ENCODE measurements around the gene RAVER1. TPM values are rescaled to one million over a fixed set of nuclear protein-coding genes. Genes with fewer than 3 reads are reported as not detected.

RAVER1 gene
- total and polyA plus RNA-seq, 10 donors, result 4.8 to 45.1 (median 36.2) TPM

- H3K9me3 ChIP-seq, result no peaks in the 10 kb centered on the region
- no peak within 1 kb of the TSS for H3K4me3 ChIP-seq
- no peaks in the 10 kb centered on the region for H3K27me3 ChIP-seq (replicated peaks in 1 of 7)
- H3K36me3 ChIP-seq, result peaks cover 0 to 46% (median 5%) of the 10 kb centered on the region in 6 donors
- DNase-seq, result no peak
- H3K27ac ChIP-seq, result no peak within 1 kb of the TSS
- intact Hi-C loops (cut with DNase I; ENCODE audit: low total_unique reads), result no loop called here
- H3K4me1 ChIP-seq, result peaks cover 0 to 19% (median 5%) of the 10 kb centered on the region in 6 donors
- 85 to 92% (median 91%) methylated on average over 15 to 24 of the region's 24 CpGs for WGBS, 5 donors
- TF ChIP-seq POLR2A (IDR thresholded peaks at IDR 0.05) (no peak), POLR2AphosphoS5 (IDR thresholded peaks at IDR 0.05) (no peak), CTCF (IDR thresholded peaks at IDR 0.05 in 8 of 11, conservative IDR thresholded peaks at IDR 0.05 in 3 of 11) (no peak)
Observed at GRCh38 chr19:10309423-10309822, 23.9 kb downstream of the RAVER1 start, which contains the start of gene ZGLP1. Gene ZGLP1 (minus strand): TSS chr19:10309815.

DNA sequence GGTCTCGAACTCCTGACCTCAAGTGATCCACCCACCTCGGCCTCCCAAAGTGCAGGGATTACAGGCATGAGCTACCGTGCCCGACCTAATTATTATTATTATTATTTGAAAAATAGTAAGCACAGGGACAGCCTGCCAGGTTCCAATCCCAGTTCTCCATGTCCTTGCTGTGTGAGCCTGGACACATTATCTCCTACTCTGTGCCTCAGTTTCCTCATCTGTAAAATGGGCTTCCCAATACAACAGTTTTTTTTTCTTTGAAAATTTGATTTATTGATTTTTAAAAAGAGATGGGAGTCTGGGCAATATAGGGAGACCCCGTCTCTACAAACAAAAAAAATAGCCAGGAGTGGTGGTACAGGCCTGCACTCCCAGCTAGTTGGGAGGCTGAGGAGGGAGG lies 27.0 kb downstream of the RAVER1 start:
- no peak overlapping the region for H3K27ac ChIP-seq
- no peak overlapping the region for H3K4me3 ChIP-seq
- 79 to 92% (median 88%) methylated on average over 5 of the region's 5 CpGs for WGBS, 5 donors
- intact Hi-C loops (cut with DNase I; ENCODE audit: low total_unique reads), result no loop called here
- H3K36me3 ChIP-seq, result peaks cover 0 to 38% (median 5%) of the 10 kb centered on the region in 6 donors
- DNase-seq, result no peak
- H3K9me3 ChIP-seq, result no peaks in the 10 kb centered on the region
- peaks cover 0 to 16% (median 4%) of the 10 kb centered on the region in 6 donors for H3K4me1 ChIP-seq
- TF ChIP-seq POLR2A (IDR thresholded peaks at IDR 0.05) (no peak), POLR2AphosphoS5 (IDR thresholded peaks at IDR 0.05) (no peak)
- peaks cover 0 to 7% (median 0%) of the 10 kb centered on the region in 7 donors for H3K27me3 ChIP-seq (replicated peaks in 1 of 7)

GRCh38 chr19:10305139-10305806 lies 28.1 kb downstream of the RAVER1 start:
- H3K27ac ChIP-seq, result peak overlapping the region in 2 of 8 donors; percentile 34 to 64
- 45 to 55% (median 52%) methylated on average over 14 to 17 of the region's 17 CpGs for WGBS, 5 donors
- intact Hi-C loops (cut with DNase I; ENCODE audit: low total_unique reads), result no loop called here
- H3K36me3 ChIP-seq, result peaks cover 0 to 29% (median 3%) of the 10 kb centered on the region in 6 donors
- no peak overlapping the region for H3K4me3 ChIP-seq
- no peaks in the 10 kb centered on the region for H3K9me3 ChIP-seq
- no peak for DNase-seq
- peaks cover 0 to 20% (median 5%) of the 10 kb centered on the region in 6 donors for H3K4me1 ChIP-seq
- H3K27me3 ChIP-seq (replicated peaks in 1 of 7), result peaks cover 0 to 7% (median 0%) of the 10 kb centered on the region in 7 donors
- TF ChIP-seq POLR2A (IDR thresholded peaks at IDR 0.05), result no peak
- TF ChIP-seq CTCF (IDR thresholded peaks at IDR 0.05 in 8 of 11, conservative IDR thresholded peaks at IDR 0.05 in 3 of 11), result no peak
- TF ChIP-seq POLR2AphosphoS5 (IDR thresholded peaks at IDR 0.05), result no peak

DNA sequence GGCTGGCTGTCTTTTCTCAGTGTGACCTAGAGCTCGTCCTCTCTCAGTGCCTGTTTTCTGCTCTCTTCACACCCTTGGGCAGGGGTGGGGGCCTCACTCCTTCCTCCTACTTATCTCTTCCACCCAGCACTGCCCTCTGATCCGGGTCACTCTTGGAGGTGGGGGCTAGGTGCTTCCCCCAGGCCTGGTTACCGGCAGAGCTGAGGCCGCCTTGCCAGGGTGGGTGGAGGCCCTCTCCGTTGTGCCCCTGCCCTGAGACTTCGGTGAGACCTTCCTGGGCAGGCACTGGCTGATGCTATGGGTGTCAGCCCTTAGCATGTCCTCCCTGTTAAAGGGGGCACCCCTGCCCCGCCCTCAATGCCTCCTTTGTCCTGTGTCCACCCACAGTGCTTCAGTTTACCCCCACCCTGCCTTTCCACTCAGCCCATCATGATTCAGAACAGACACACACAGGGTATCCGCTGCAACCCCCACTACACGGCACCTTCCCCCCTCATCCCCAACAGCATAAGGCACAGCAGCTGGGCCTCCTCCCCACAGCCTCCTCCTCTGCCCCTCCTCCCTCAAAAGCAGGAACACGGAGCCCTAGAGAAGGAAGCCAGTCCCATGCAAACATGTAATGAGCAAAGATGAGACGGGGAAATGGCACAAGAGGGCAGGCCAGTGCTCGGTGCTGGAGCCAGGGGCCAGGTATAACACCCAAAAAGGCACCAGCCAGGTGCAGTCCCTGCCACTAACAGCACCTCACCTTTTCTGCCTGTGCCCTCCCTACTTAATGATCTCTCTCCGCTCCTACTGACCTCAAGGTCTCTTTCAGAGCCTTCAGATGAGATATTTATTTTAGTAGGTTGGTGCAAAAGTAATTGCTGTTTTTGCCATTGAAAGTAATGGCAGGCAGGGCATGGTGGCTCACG lies 33.5 kb downstream of the RAVER1 start:
- H3K4me1 ChIP-seq, result peaks cover 11 to 36% (median 25%) of the 10 kb centered on the region in 6 donors
- TF ChIP-seq POLR2AphosphoS5 (IDR thresholded peaks at IDR 0.05) (peak; percentile 70 to 79 (median 73)), POLR2A (IDR thresholded peaks at IDR 0.05) (no peak), CTCF (IDR thresholded peaks at IDR 0.05 in 8 of 11, conservative IDR thresholded peaks at IDR 0.05 in 3 of 11) (no peak)
- H3K9me3 ChIP-seq, result no peaks in the 10 kb centered on the region
- H3K36me3 ChIP-seq, result peaks cover 0 to 9% (median 3%) of the 10 kb centered on the region in 6 donors
- no peak overlapping the region for H3K4me3 ChIP-seq
- intact Hi-C loops (cut with DNase I; ENCODE audit: low total_unique reads), result no loop called here
- H3K27ac ChIP-seq, result peak overlapping the region in 2 of 8 donors; percentile 32 to 34
- peaks cover 5 to 47% (median 22%) of the 10 kb centered on the region in 7 donors for H3K27me3 ChIP-seq (replicated peaks in 1 of 7)
- WGBS, 5 donors, result 24 to 34% (median 29%) methylated on average over 14 of the region's 14 CpGs
- no peak for DNase-seq
